Ishikawa (cell line): Measurements from ENCODE around the gene MAGI2.

ENCODE experiments used
- CEBPB ChIP-seq: IDR thresholded peaks from 2 replicates; pipeline ENCODE4 v1.6.1; 2012
- CREB1 ChIP-seq: IDR thresholded peaks from 2 replicates; pipeline ENCODE4 v1.6.1; 2012; ENCODE audit warnings: low read depth
- EGR1 ChIP-seq: IDR thresholded peaks from 2 replicates; pipeline ENCODE4 v1.6.1; 2012
- EP300 ChIP-seq: IDR thresholded peaks from 2 replicates; pipeline ENCODE4 v1.6.1; 2012; ENCODE audit warnings: borderline replicate concordance
- FOXM1 ChIP-seq: IDR thresholded peaks from 2 replicates; pipeline ENCODE4 v1.6.1; 2012; ENCODE audit warnings: low read depth, borderline replicate concordance
- MAX ChIP-seq: IDR thresholded peaks from 2 replicates; pipeline ENCODE4 v1.6.1; 2012
- NFIC ChIP-seq: IDR thresholded peaks from 2 replicates; pipeline ENCODE4 v1.6.1; 2012
- RAD21 ChIP-seq: IDR thresholded peaks from 2 replicates; pipeline ENCODE4 v1.6.1; 2012; ENCODE audit warnings: low read depth
- REST ChIP-seq: IDR thresholded peaks from 2 replicates; pipeline ENCODE4 v1.6.1; 2012; ENCODE audit warnings: low read depth, mild to moderate bottlenecking
- TAF1 ChIP-seq: IDR thresholded peaks from 2 replicates; pipeline ENCODE4 v1.6.1; 2012; ENCODE audit warnings: low read depth, mild to moderate bottlenecking
- TCF12 ChIP-seq: IDR thresholded peaks from 2 replicates; pipeline ENCODE4 v1.6.1; 2012; ENCODE audit warnings: low read depth
- TEAD4 ChIP-seq: IDR thresholded peaks from 2 replicates; pipeline ENCODE4 v1.6.1; 2012
- USF1 ChIP-seq: IDR thresholded peaks from 2 replicates; pipeline ENCODE4 v1.6.1; 2012
- YY1 ChIP-seq: IDR thresholded peaks from 2 replicates; pipeline ENCODE4 v1.6.1; 2012; ENCODE audit warnings: low read depth
- ZBTB7A ChIP-seq: IDR thresholded peaks from 2 replicates; pipeline ENCODE4 v1.6.1; 2012; ENCODE audit warnings: low read depth

Gene MAGI2

GRCh38 chr7:77983973-77984372 lies 1469.5 kb downstream of the MAGI2 start:
- TF ChIP-seq TEAD4 = no peak
- TF ChIP-seq CEBPB = no peak
- TF ChIP-seq REST = no peak
- TF ChIP-seq YY1 = no peak
- TF ChIP-seq RAD21 = no peak
- no peak for TF ChIP-seq NFIC
- TF ChIP-seq TCF12 = no peak
- no peak for TF ChIP-seq FOXM1
- TF ChIP-seq EGR1 = no peak
- no peak for TF ChIP-seq TAF1
- TF ChIP-seq CREB1 = no peak

GRCh38 chr7:77982926-77983550 lies 1470.4 kb downstream of the MAGI2 start:
- TF ChIP-seq EGR1 (no peak), TCF12 (no peak), CEBPB (no peak), MAX (no peak), TAF1 (no peak), REST (no peak), EP300 (no peak), TEAD4 (no peak), USF1 (no peak), NFIC (no peak), YY1 (no peak), FOXM1 (no peak), CREB1 (no peak), ZBTB7A (no peak), RAD21 (no peak)

GRCh38 chr7:77980087-77980713 lies 1473.3 kb downstream of the MAGI2 start:
- TF ChIP-seq FOXM1 (no peak), TAF1 (no peak), REST (no peak), MAX (no peak), EP300 (no peak), ZBTB7A (no peak), EGR1 (no peak), YY1 (no peak), TCF12 (no peak), CEBPB (no peak)

GRCh38 chr7:77979219-77979618 lies 1474.2 kb downstream of the MAGI2 start:
- TF ChIP-seq YY1 (no peak), REST (no peak), CREB1 (no peak), TAF1 (no peak), EGR1 (no peak), ZBTB7A (no peak), CEBPB (no peak), TEAD4 (no peak), NFIC (no peak), MAX (no peak), RAD21 (no peak), FOXM1 (no peak), EP300 (no peak), USF1 (no peak), TCF12 (no peak)
